Thyroid gland (tissue), 4 donors: Measurements from ENCODE around the gene GYPC.

Experiments used
- POLR2A ChIP-seq, 2 donors: fragments of 450-650 bp; IDR thresholded peaks; one replicate each; pipeline ENCODE4 v1.6.1; 2017; ENCODE audit warnings: antibody characterized with exemption in 2 of 2, mild to moderate bottlenecking in 2 of 2, moderate library complexity in 1 of 2
- TF ChIP-seq, protein P1 (sequence below), 6 experiments: fragments of 200-600 bp in 3 of 6; fragments of 450-650 bp in 3 of 6; sonication (generic) in 3 of 6; IDR thresholded peaks; one replicate each; pipeline ENCODE4 v1.5.1; 2016 to 2019; ENCODE audit warnings: antibody characterized with exemption in 6 of 6, mild to moderate bottlenecking in 2 of 6, inconsistent platforms in 1 of 6, moderate library complexity in 1 of 6

- TF ChIP-seq, protein P1, sequence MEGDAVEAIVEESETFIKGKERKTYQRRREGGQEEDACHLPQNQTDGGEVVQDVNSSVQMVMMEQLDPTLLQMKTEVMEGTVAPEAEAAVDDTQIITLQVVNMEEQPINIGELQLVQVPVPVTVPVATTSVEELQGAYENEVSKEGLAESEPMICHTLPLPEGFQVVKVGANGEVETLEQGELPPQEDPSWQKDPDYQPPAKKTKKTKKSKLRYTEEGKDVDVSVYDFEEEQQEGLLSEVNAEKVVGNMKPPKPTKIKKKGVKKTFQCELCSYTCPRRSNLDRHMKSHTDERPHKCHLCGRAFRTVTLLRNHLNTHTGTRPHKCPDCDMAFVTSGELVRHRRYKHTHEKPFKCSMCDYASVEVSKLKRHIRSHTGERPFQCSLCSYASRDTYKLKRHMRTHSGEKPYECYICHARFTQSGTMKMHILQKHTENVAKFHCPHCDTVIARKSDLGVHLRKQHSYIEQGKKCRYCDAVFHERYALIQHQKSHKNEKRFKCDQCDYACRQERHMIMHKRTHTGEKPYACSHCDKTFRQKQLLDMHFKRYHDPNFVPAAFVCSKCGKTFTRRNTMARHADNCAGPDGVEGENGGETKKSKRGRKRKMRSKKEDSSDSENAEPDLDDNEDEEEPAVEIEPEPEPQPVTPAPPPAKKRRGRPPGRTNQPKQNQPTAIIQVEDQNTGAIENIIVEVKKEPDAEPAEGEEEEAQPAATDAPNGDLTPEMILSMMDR (IDR thresholded peaks at IDR 0.05): no peak
- TF ChIP-seq POLR2A (IDR thresholded peaks at IDR 0.05): no peak
These were observed 5.0 kb downstream of the GYPC start for GRCh38 chr2:126660971-126661370.
